Kidney (tissue), 14 donors: ENCODE data around the gene LCN10. TPM values are rescaled to one million over a fixed set of nuclear protein-coding genes. Genes with fewer than 3 reads are reported as not detected.

Experiments
- DNase-seq, 5 donors: peaks; one replicate each; pipeline ENCODE4 v3.0.0-alpha.2; 2013 to 2020
- FAIRE-seq: peaks from 2 replicates; lab custom pipeline; 2012; peaks lifted over from hg19 to GRCh38; lab: Jason Lieb, UNC
- H3K27ac ChIP-seq, 2 donors: one replicate each; pipeline ENCODE4 v1.7.0; 2013; ENCODE audit warnings: low read depth in 2 of 2, low read length in 2 of 2, inconsistent platforms in 1 of 2
- H3K27me3 ChIP-seq: one replicate; pipeline ENCODE4 v1.7.1; 2013; ENCODE audit warnings: low read length, inconsistent platforms; ENCODE audit not compliant: control insufficient read depth, insufficient read depth
- H3K36me3 ChIP-seq, 3 donors: one replicate each; pipeline versions ENCODE4 v1.7.0 to v1.7.1; 2013; ENCODE audit warnings: low read length in 3 of 3, control low read depth in 1 of 3, inconsistent platforms in 1 of 3; ENCODE audit not compliant: insufficient read depth in 3 of 3, control insufficient read depth in 2 of 3
- H3K4me1 ChIP-seq, 3 donors: one replicate each; pipeline versions ENCODE4 v1.7.0 to v1.7.1; 2013; ENCODE audit warnings: low read length in 3 of 3, inconsistent platforms in 1 of 3, low read depth in 1 of 3; ENCODE audit not compliant: control insufficient read depth in 2 of 3, insufficient read depth in 2 of 3
- H3K4me3 ChIP-seq, 3 donors: one replicate each; pipeline versions ENCODE4 v1.7.0 to v1.8.1; 2013; ENCODE audit warnings: low read length in 3 of 3, control low read depth in 1 of 3, inconsistent platforms in 1 of 3
- H3K9ac ChIP-seq, 3 donors: one replicate each; pipeline versions ENCODE4 v1.7.0 to v1.7.1; 2013; ENCODE audit warnings: low read length in 3 of 3, control low read depth in 1 of 3, inconsistent platforms in 1 of 3
- H3K9me3 ChIP-seq, 3 donors: one replicate each; pipeline versions ENCODE4 v1.7.0 to v1.7.1; 2013; ENCODE audit warnings: low read length in 3 of 3, control low read depth in 1 of 3, inconsistent platforms in 1 of 3; ENCODE audit not compliant: control insufficient read depth in 2 of 3, insufficient read depth in 1 of 3
- intact Hi-C: fragments of 100-400 bp; cut with DNase I; formaldehyde crosslinking; loops from one replicate; pipeline ENCODE4 v1.11.1; 2022
- polyA plus RNA-seq: library from polyadenylated mRNA; stranded (reverse); fragments of 350-450 nt; fragmentation: Illumina TruSeq; extraction: RNeasy Lipid Tissue Mini Kit (QIAGEN cat#74804); gene quantifications from one replicate; pipeline ENCODE4 v1.2.3, GENCODE V29; 2014; ENCODE audit warnings: low read depth, low replicate concordance; ENCODE audit not compliant: insufficient read depth
- total RNA-seq: library from RNA; stranded (reverse); fragmentation: NEBNext Ultra II Directional; extraction: Animal tissue kit (Norgen Biotek cat#: 25700); gene quantifications from one replicate; pipeline ENCODE4 v1.2.1, GENCODE V29; 2021
- TF ChIP-seq, protein P1 (sequence below): IDR thresholded peaks from 3 replicates; pipeline ENCODE4 v1.5.1; 2012; ENCODE audit warnings: mild to moderate bottlenecking, moderate library complexity, borderline replicate concordance; ENCODE audit not compliant: insufficient read depth; ENCODE audit errors: extremely low read depth
- donor health status: control.
- donor health status: control.
- donor health status: control.
- donor health status: control.
- donor health status: control.
- donor health status: DM: yes; HTN: yes; CAD: no.
- donor health status: Normal renal cell carcinoma (clear cell type).

LCN10 gene
- total and polyA plus RNA-seq, 2 donors from 2014 or later = 3.9 to 8.4 TPM

DNA sequence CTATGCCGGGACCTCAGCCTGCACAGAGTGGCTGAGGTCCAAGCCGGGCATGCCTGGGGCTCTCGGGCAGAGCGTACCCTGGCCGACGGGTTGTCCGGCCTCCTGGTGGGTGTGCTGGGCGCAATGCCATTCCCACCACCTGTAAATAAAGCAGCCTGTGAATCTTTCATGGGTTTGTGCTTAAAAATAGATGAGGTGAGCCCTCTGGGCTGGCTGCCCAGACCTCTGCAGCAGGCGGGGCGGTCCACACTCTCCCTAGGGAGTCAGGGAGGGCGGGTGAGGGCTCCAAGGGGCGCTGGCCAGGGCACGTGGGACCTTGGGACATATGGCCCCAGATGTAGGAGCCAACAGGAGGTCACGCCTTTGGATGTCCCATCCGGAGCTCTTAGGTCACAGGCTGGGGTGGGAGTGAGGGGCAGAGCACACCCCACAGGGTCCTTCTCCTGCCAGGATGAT lies 51.9 kb downstream of the LCN10 start:
- intact Hi-C loops = no loop called here
- TF ChIP-seq, protein P1, sequence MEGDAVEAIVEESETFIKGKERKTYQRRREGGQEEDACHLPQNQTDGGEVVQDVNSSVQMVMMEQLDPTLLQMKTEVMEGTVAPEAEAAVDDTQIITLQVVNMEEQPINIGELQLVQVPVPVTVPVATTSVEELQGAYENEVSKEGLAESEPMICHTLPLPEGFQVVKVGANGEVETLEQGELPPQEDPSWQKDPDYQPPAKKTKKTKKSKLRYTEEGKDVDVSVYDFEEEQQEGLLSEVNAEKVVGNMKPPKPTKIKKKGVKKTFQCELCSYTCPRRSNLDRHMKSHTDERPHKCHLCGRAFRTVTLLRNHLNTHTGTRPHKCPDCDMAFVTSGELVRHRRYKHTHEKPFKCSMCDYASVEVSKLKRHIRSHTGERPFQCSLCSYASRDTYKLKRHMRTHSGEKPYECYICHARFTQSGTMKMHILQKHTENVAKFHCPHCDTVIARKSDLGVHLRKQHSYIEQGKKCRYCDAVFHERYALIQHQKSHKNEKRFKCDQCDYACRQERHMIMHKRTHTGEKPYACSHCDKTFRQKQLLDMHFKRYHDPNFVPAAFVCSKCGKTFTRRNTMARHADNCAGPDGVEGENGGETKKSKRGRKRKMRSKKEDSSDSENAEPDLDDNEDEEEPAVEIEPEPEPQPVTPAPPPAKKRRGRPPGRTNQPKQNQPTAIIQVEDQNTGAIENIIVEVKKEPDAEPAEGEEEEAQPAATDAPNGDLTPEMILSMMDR = no peak
- Histone ChIP-seq H3K27me3 (no peaks in the 10 kb centered on the region), H3K4me1 (peaks cover 0 to 42% (median 8%) of the 10 kb centered on the region in 3 donors), H3K9ac (peak overlapping the region in 1 of 3 donors; percentile 34), H3K36me3 (no peaks in the 10 kb centered on the region), H3K27ac (peak overlapping the region; percentile 41 to 76), H3K9me3 (no peaks in the 10 kb centered on the region), H3K4me3 (no peak overlapping the region)
- DNase-seq (peak in 3 of 5 donors; percentile 23 to 92 (median 51)), FAIRE-seq (no peak)

DNA sequence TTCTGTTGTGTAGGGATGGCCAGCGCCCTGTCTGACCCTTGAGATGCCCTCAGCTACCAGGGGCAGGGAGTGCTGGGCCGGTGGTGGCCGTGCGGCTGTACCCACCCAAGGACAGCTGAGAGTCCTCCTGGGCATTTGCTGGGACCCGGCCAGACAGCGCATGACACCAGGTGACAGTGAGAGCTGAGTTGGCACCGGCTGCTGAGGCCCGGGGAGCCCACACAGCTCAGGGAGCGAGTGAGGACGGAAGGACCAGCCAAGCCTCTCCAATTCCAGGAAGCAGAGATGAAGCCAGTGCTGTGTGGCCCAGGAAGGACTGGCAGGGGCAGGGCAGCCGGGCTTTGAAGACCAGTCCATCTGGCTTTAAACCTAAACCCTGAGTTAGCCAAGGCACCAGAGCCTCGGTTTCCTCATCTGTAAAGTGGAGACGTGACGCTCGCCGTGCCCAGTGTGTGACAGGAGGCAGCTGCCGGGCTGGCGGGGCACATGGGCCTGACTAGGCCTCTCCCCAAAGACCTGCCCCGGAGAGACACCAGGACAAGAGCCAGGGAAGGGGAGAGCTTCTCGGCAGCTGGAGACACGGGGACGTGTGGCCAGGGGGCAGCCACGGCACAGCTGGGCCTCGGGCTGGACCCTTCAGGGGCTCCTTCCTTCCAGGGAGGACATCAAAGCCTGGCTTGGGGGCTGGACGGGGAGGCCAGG lies 52.5 kb downstream of the LCN10 start:
- FAIRE-seq = no peak
- H3K9ac ChIP-seq = peak overlapping the region in 1 of 3 donors; percentile 34

DNA sequence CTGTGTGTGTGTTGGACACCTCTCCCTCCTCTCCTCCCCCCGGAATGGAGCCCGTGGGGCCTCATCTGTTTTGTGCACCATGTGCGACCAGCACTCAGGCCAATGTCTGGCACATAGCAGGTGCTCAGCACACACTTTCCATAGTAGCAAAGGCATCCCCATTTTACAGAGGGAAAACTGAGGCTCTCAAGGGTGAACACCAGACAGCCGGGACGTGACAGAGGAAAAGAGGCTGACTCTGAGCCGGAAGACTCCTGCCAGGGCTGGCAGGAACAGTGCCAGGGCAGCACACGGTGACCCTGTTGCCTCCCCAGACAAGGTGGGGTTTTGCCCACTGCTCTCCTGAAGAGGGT lies 53.7 kb downstream of the LCN10 start:
- no peak overlapping the region for H3K9ac ChIP-seq
- H3K27ac ChIP-seq = no peak overlapping the region
- peaks cover 0 to 43% (median 3%) of the 10 kb centered on the region in 3 donors for H3K4me1 ChIP-seq
- TF ChIP-seq, protein P1 = no peak
- no peaks in the 10 kb centered on the region for H3K9me3 ChIP-seq
- no peak overlapping the region for H3K4me3 ChIP-seq
- intact Hi-C loops = no loop called here
- DNase-seq (peak in 2 of 5 donors; percentile 2 to 39), FAIRE-seq (no peak)
- H3K36me3 ChIP-seq = no peaks in the 10 kb centered on the region
- no peaks in the 10 kb centered on the region for H3K27me3 ChIP-seq

More for the DNA sequence above, 52.5 kb downstream of the LCN10 start:
- Histone ChIP-seq H3K36me3 (no peaks in the 10 kb centered on the region), H3K4me1 (peaks cover 0 to 44% (median 3%) of the 10 kb centered on the region in 3 donors), H3K4me3 (no peak overlapping the region), H3K27ac (peak overlapping the region; percentile 41 to 76), H3K9me3 (no peaks in the 10 kb centered on the region), H3K27me3 (no peaks in the 10 kb centered on the region)
- TF ChIP-seq, protein P1 = no peak
- peak in 3 of 5 donors; percentile 1 to 77 (median 46) for DNase-seq
- intact Hi-C loops = no loop called here
